HUES48 (cell line): ENCODE results near the gene RFX6.

Experiments
- H3K27ac ChIP-seq: one replicate; pipeline ENCODE4 v1.7.0; 2013; ENCODE audit warnings: low read depth, low read length, inconsistent platforms
- H3K27me3 ChIP-seq: 2 replicates; pipeline ENCODE4 v1.6.1; 2013; ENCODE audit warnings: mild to moderate bottlenecking, low read length; ENCODE audit not compliant: control insufficient read depth, insufficient read depth
- H3K36me3 ChIP-seq: 2 replicates; pipeline ENCODE4 v1.6.1; 2013; ENCODE audit warnings: low read length; ENCODE audit not compliant: control insufficient read depth, insufficient read depth
- H3K4me1 ChIP-seq: 2 replicates; pipeline ENCODE4 v1.6.1; 2013; ENCODE audit warnings: mild to moderate bottlenecking, low read length; ENCODE audit not compliant: control insufficient read depth, insufficient read depth
- H3K4me3 ChIP-seq: 2 replicates; pipeline ENCODE4 v1.5.1; 2013; ENCODE audit warnings: mild to moderate bottlenecking, low read depth, low read length
- H3K9ac ChIP-seq: 2 replicates; pipeline ENCODE4 v1.6.1; 2013; ENCODE audit warnings: mild to moderate bottlenecking, low read depth, low read length, moderate library complexity
- H3K9me3 ChIP-seq: 2 replicates; pipeline ENCODE4 v1.6.1; 2013; ENCODE audit warnings: low read length; ENCODE audit not compliant: control insufficient read depth, insufficient read depth

RFX6 gene

DNA sequence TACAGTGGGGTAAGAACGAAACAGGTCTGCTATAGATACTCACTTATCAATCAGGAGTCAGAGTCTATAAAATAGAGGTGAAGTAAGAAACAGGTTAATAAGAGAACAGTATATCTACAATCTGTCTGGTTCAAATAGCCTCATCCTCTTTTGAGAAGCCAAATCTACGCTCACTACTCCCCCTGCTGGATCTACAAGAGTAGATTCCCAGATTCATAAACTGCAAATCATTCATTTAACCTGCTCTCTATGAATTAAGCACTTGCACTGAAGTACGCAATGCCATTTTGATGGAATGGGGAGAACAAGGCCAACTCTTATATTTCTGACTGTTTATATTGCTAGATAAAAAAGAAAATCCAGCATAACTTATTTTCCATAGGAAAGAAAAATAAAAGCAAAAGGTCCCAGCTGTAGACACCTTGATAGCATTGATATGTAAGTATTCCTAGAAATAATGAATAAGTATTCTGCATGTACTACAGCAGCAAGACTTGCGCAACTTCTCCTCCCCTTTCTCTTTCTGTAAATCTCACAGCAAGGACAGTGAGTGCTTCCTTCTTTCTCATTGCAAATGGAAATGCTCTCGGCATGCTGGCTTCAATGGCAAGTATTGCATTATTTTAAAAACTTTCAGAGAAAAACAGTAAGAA is 92.3 kb downstream of the RFX6 start:
- H3K36me3 ChIP-seq = no peaks in the 10 kb centered on the region

DNA sequence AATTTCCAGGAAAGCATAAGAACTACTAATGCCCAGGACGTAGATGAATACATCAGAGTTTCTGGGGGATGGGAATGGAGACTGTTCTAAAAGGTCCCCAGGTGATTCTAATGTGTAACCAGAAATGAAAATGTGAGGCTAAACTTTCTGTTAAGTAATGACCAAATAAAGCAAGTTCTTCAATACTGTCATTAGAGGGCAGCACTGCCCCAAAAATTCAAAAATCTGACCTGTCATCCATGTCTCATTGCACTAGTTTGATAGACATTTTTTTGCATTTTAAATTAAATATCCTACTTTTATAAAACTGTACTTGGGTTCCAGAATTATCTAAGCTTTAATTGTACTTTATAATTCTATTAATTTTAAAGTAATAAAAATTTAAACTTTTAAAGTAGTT is 94.9 kb downstream of the RFX6 start:
- Histone ChIP-seq H3K36me3 (no peaks in the 10 kb centered on the region), H3K9me3 (no peaks in the 10 kb centered on the region), H3K9ac (no peak overlapping the region), H3K4me1 (no peaks in the 10 kb centered on the region; the same call in 1 of the 2 replicates), H3K4me3 (no peak overlapping the region), H3K27me3 (no peaks in the 10 kb centered on the region), H3K27ac (no peak overlapping the region)

More for the DNA sequence above, 92.3 kb downstream of the RFX6 start:
- Histone ChIP-seq H3K27ac (no peak overlapping the region), H3K4me3 (no peak overlapping the region), H3K9ac (no peak overlapping the region), H3K9me3 (no peaks in the 10 kb centered on the region), H3K27me3 (no peaks in the 10 kb centered on the region), H3K4me1 (no peaks in the 10 kb centered on the region; the same call in 1 of the 2 replicates)

DNA sequence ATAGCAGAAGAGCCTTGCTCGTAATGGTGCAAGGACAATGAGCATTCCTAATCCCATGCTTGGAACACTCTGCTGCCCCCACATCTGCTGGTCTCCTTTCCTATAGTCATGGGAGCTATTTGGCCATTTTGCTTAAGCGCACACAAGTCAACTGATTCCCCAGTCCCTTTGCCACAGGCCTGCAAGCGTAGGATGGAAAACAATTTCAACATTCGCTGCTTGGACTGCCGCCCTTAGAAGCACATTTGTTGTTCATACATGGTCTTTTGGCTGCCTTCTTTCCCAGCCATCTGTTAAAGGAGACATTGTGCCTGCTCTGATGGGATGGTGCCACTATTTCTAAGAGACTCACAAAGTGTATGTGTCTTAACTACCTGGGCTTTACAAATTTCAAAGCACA is 96.9 kb downstream of the RFX6 start:
- no peaks in the 10 kb centered on the region for H3K9me3 ChIP-seq
- no peaks in the 10 kb centered on the region for H3K27me3 ChIP-seq
- H3K9ac ChIP-seq = no peak overlapping the region
- H3K4me1 ChIP-seq = no peaks in the 10 kb centered on the region; the same call in 1 of the 2 replicates
- H3K36me3 ChIP-seq = no peaks in the 10 kb centered on the region
- no peak overlapping the region for H3K27ac ChIP-seq
- H3K4me3 ChIP-seq = no peak overlapping the region

DNA sequence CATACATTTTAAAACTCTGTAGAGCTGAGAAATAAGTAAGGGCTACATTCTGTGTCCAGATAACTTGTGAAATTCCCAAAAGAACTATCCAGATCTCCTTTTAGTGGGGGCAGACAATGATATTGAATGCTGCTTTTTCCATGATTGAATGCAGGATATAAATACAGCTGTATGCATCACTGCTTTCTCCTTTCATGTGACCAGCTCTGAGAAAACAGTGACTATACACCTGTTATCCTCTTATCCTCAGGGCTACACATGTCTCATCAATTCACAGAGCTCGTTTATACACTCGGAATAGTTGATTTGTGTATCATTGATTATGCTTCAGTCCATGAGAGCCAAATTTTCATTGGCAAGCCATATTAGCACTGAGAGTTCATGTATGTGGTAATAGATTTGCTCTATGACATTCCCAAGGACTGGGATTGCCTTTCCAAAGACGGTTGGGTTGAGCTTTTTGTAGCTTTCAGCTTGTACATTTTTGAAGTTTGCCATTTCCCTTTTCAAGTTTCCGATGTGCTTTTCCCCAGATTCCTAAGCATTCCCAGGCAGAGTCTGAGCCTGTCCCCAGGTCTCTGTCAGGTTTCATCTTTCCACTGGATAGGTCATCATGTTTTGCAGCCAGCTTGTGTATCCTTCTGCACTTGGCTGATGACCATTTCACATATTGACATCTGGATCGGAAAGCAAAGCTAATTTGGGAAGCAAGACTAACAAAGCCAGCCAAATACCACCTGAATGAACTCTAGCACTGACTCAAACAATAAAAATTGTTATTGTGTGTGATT is 97.7 kb downstream of the RFX6 start:
- Histone ChIP-seq H3K4me3 (no peak overlapping the region), H3K27me3 (no peaks in the 10 kb centered on the region), H3K4me1 (no peaks in the 10 kb centered on the region), H3K27ac (no peak overlapping the region), H3K9me3 (no peaks in the 10 kb centered on the region), H3K36me3 (no peaks in the 10 kb centered on the region), H3K9ac (no peak overlapping the region)

DNA sequence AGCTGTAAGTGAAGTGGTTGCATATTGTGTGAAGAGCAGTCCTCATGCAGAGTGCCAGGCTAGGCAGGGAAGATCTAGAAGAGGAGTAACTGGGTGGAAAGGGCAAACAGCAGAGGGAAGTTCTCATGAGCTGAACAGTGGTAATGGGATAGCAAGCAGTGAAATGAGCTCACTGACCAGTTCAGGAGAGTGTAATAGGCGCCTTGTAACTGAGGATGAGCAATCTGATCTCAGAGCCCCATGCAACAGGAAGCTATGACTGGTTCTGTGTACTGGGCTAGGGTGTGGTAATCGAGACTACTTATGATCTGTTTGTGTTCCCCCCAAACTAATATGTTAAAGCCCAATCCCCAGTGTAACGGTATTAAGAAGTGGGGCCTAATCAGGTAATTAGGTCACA is 98.6 kb downstream of the RFX6 start:
- Histone ChIP-seq H3K9me3 (no peaks in the 10 kb centered on the region), H3K9ac (no peak overlapping the region), H3K4me3 (no peak overlapping the region), H3K27me3 (no peaks in the 10 kb centered on the region), H3K4me1 (no peaks in the 10 kb centered on the region), H3K27ac (no peak overlapping the region), H3K36me3 (no peaks in the 10 kb centered on the region)

DNA sequence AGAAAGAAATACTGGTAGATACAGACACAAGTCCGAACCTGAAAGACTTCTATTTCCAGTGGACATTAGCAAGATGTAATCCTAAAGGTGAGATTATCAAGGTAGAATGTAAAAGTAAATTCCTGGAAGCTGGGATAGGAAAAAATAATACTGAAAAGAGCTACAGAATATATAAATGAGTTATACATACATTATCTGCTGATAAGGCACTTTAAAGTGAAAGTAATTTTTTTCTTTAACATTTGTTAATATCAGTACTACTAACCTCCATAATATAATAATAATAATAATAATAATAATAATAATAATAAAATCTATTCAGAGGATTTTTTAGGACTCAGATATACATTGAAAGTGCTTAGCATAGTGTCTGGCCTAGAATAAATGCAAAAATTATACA is 102.5 kb downstream of the RFX6 start:
- H3K4me1 ChIP-seq = no peaks in the 10 kb centered on the region
- H3K36me3 ChIP-seq = no peaks in the 10 kb centered on the region
- H3K9me3 ChIP-seq = peaks cover 5% of the 10 kb centered on the region
- H3K27ac ChIP-seq = no peak overlapping the region
- H3K9ac ChIP-seq = no peak overlapping the region
- H3K4me3 ChIP-seq = no peak overlapping the region
- no peaks in the 10 kb centered on the region for H3K27me3 ChIP-seq
